H1 (cell line): ENCODE measurements around the gene PLP2. TPM values are rescaled to one million over a fixed set of nuclear protein-coding genes. Genes with fewer than 3 reads are reported as not detected.

Experiments
- ATF2 ChIP-seq: IDR thresholded peaks from 2 replicates; pipeline ENCODE4 v1.6.1; 2012; ENCODE audit warnings: low read length, inconsistent platforms
- CHD1 ChIP-seq: IDR thresholded peaks from 2 replicates; pipeline ENCODE4 v1.6.1; 2012; ENCODE audit warnings: low read depth, low read length, improper control_type of control experiment
- EZH2 ChIP-seq: fragments of 200-600 bp; sonication (generic); IDR thresholded peaks from 2 replicates; pipeline ENCODE4 v1.7.1; 2012; ENCODE audit warnings: low read depth, mild to moderate bottlenecking, moderate library complexity, low read length, inconsistent platforms; ENCODE audit not compliant: severe bottlenecking
- HDAC2 ChIP-seq, 2 experiments: fragments of 300-600 bp in 1 of 2; sonication (generic) in 1 of 2; IDR thresholded peaks; 2 replicates each; pipeline ENCODE4 v1.6.1; 2011 to 2012; ENCODE audit warnings: low read depth in 2 of 2, low read length in 2 of 2, mild to moderate bottlenecking in 2 of 2, moderate library complexity in 2 of 2, borderline replicate concordance in 1 of 2, inconsistent platforms in 1 of 2
- KDM4A ChIP-seq: IDR thresholded peaks from one replicate; pipeline ENCODE4 v1.7.1; 2012; ENCODE audit warnings: low read depth, mild to moderate bottlenecking, moderate library complexity, low read length, inconsistent platforms; ENCODE audit not compliant: severe bottlenecking
- MAX ChIP-seq: IDR thresholded peaks from 2 replicates; pipeline ENCODE4 v1.6.1; 2012; ENCODE audit warnings: inconsistent platforms
- SIRT6 ChIP-seq: IDR thresholded peaks from one replicate; pipeline ENCODE4 v1.7.1; 2012; ENCODE audit warnings: low read length, inconsistent platforms
- SIX5 ChIP-seq: IDR thresholded peaks from 2 replicates; pipeline ENCODE4 v1.6.1; 2011; ENCODE audit warnings: mild to moderate bottlenecking, low read depth, low read length
- SP1 ChIP-seq: IDR thresholded peaks from 2 replicates; pipeline ENCODE4 v1.6.1; 2011; ENCODE audit warnings: low read depth, low read length
- SUZ12 ChIP-seq: fragments of 200-600 bp; sonication (generic); IDR thresholded peaks from 2 replicates; pipeline ENCODE4 v1.6.1; 2012; ENCODE audit warnings: mild to moderate bottlenecking, inconsistent platforms, low read length, moderate library complexity, mixed read lengths
- polyA plus RNA-seq, 7 experiments: library from polyadenylated mRNA; depleted of rRNA in 3 of 7; stranded (reverse) in 5 of 7; unstranded in 2 of 7; fragments of >200 nt in 5 of 7; fragments of 200-250 nt in 2 of 7; gene quantifications; 1 replicate in 5 of 7; 2 replicates in 1 of 7; 4 replicates in 1 of 7; pipeline versions ENCODE4 v1.2.1 to v1.2.3, GENCODE V29; 2011 to 2013; ENCODE audit warnings: missing spikeins in 2 of 7, mixed read lengths in 2 of 7
- total RNA-seq: library from RNA; stranded (reverse); fragmentation: NEBNext Ultra II Directional; extraction: Animal tissue kit (Norgen Biotek cat#: 25700); gene quantifications from 2 replicates; pipeline ENCODE4 v1.2.1, GENCODE V29; 2021
- TF ChIP-seq, protein P1 (sequence below), 3 experiments: IDR thresholded peaks; 1 replicate in 2 of 3; 2 replicates in 1 of 3; pipeline versions ENCODE4 v1.5.1 to v1.6.1; 2011; ENCODE audit warnings: low read length in 3 of 3, mild to moderate bottlenecking in 3 of 3, inconsistent platforms in 2 of 3, low read depth in 1 of 3, moderate library complexity in 1 of 3; ENCODE audit not compliant: insufficient read depth in 1 of 3; ENCODE audit errors: control extremely low read depth in 1 of 3

The PLP2 gene
- total and polyA plus RNA-seq, 2 of the 8 experiments (the other 6 are each of a cell fraction or from before 2014, with no cell fraction given): 10.3 to 23.4 TPM

GRCh38 chrX:49165901-49166881 is 5.5 kb upstream of the PLP2 start (continued):
- TF ChIP-seq EZH2 (no peak), MAX (peak; percentile 78), SP1 (0 out of 2 replicates have a peak, but pooled peaks have one; percentile 34), ATF2 (no peak), CHD1 (peak; percentile 98), KDM4A (peak; percentile 61), SIX5 (peak; percentile 60), SUZ12 (no peak), HDAC2 (IDR thresholded peaks at IDR 0.05; ENCODE audit: borderline replicate concordance in 1 of 2, low read depth in 2 of 2, low read length in 2 of 2) (no peak), SIRT6 (no peak)
- TF ChIP-seq, protein P1, sequence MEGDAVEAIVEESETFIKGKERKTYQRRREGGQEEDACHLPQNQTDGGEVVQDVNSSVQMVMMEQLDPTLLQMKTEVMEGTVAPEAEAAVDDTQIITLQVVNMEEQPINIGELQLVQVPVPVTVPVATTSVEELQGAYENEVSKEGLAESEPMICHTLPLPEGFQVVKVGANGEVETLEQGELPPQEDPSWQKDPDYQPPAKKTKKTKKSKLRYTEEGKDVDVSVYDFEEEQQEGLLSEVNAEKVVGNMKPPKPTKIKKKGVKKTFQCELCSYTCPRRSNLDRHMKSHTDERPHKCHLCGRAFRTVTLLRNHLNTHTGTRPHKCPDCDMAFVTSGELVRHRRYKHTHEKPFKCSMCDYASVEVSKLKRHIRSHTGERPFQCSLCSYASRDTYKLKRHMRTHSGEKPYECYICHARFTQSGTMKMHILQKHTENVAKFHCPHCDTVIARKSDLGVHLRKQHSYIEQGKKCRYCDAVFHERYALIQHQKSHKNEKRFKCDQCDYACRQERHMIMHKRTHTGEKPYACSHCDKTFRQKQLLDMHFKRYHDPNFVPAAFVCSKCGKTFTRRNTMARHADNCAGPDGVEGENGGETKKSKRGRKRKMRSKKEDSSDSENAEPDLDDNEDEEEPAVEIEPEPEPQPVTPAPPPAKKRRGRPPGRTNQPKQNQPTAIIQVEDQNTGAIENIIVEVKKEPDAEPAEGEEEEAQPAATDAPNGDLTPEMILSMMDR (IDR thresholded peaks at IDR 0.05; ENCODE audit: control extremely low read depth in 1 of 3, insufficient read depth in 1 of 3, low read depth in 1 of 3, low read length in 3 of 3): peak in 2 of 3 experiments; percentile 21 to 37; a peak in 3 of 4 replicates
